Muscle of leg (tissue), 11 donors: ENCODE results near the gene NOL9. TPM values are rescaled to one million over a fixed set of nuclear protein-coding genes. Genes with fewer than 3 reads are reported as not detected.

Experiments
- DNase-seq: peaks from one replicate; pipeline ENCODE4 v3.0.0; 2013
- H3K27ac ChIP-seq: one replicate; pipeline ENCODE4 v1.5.1; 2013; ENCODE audit warnings: mild to moderate bottlenecking, low read length, control low read depth
- H3K27me3 ChIP-seq: one replicate; pipeline ENCODE4 v1.6.1; 2013; ENCODE audit warnings: low read length; ENCODE audit not compliant: control insufficient read depth, insufficient read depth
- H3K36me3 ChIP-seq: one replicate; pipeline ENCODE4 v1.6.1; 2013; ENCODE audit warnings: low read length; ENCODE audit not compliant: control insufficient read depth, insufficient read depth
- H3K4me1 ChIP-seq: one replicate; pipeline ENCODE4 v1.6.1; 2013; ENCODE audit warnings: low read length; ENCODE audit not compliant: control insufficient read depth, insufficient read depth
- H3K4me3 ChIP-seq: one replicate; pipeline ENCODE4 v1.5.1; 2013; ENCODE audit warnings: low read length, control low read depth
- H3K9me3 ChIP-seq: replicated peaks from 2 replicates; pipeline ENCODE4 v1.6.1; 2013; ENCODE audit warnings: low read depth, low read length; ENCODE audit not compliant: control insufficient read depth
- WGBS: methylation state at CpG from one replicate; pipeline ENCODE4 v1.1.5; 2013; ENCODE audit warnings: missing lambda C conversion rate; ENCODE audit not compliant: insufficient coverage; 5-methylcytosine and 5-hydroxymethylcytosine counted together
- polyA plus RNA-seq, 8 donors: library from polyadenylated mRNA; unstranded; fragments of 120-200 nt; gene quantifications; one replicate each; pipeline versions ENCODE4 v1.2.1 to v1.2.3, GENCODE V29; 2013; ENCODE audit warnings: inconsistent platforms in 1 of 8, low replicate concordance in 1 of 8; ENCODE audit not compliant: insufficient read length in 8 of 8, insufficient read depth in 1 of 8
- total RNA-seq: library from RNA; stranded (reverse); fragments of 120-200 nt; gene quantifications from one replicate; pipeline ENCODE4 v1.2.4, GENCODE V29; 2013

Gene NOL9
- total and polyA plus RNA-seq, 9 donors: 10.0 to 19.1 (median 13.9) TPM

GRCh38 chr1:6582370-6582769 is 28.1 kb upstream of the NOL9 start:
- no peak for DNase-seq
- Histone ChIP-seq H3K4me3 (no peak overlapping the region), H3K27me3 (no peaks in the 10 kb centered on the region), H3K36me3 (peaks cover 10% of the 10 kb centered on the region), H3K4me1 (peaks cover 40% of the 10 kb centered on the region), H3K9me3 (no peaks in the 10 kb centered on the region), H3K27ac (no peak overlapping the region)
- no CpG with 5 or more reads among the region's 1 CpG for WGBS

GRCh38 chr1:6581561-6582305 is 27.4 kb upstream of the NOL9 start:
- 80% methylated on average over 8 of the region's 10 CpGs for WGBS
- no peak for DNase-seq
- H3K4me1 ChIP-seq: peaks cover 34% of the 10 kb centered on the region
- no peaks in the 10 kb centered on the region for H3K9me3 ChIP-seq
- H3K4me3 ChIP-seq: no peak overlapping the region
- H3K27ac ChIP-seq: no peak overlapping the region
- H3K27me3 ChIP-seq: no peaks in the 10 kb centered on the region
- H3K36me3 ChIP-seq: peaks cover 10% of the 10 kb centered on the region

- H3K4me1 ChIP-seq: peaks cover 29% of the 10 kb centered on the region
- DNase-seq: no peak
These were observed 26.5 kb upstream of the NOL9 start for GRCh38 chr1:6580593-6581409.

GRCh38 chr1:6580119-6580592 is 25.8 kb upstream of the NOL9 start:
- Histone ChIP-seq H3K4me3 (peak overlapping the region; percentile 84), H3K27me3 (no peaks in the 10 kb centered on the region), H3K27ac (peak overlapping the region; percentile 88), H3K4me1 (peaks cover 29% of the 10 kb centered on the region), H3K36me3 (peaks cover 5% of the 10 kb centered on the region), H3K9me3 (no peaks in the 10 kb centered on the region)
- under 1% methylated on average over 22 of the region's 30 CpGs for WGBS
- DNase-seq: peak; percentile 48

More at GRCh38 chr1:6580593-6581409, 26.5 kb upstream of the NOL9 start:
- Histone ChIP-seq H3K27ac (peak overlapping the region; percentile 88), H3K9me3 (no peaks in the 10 kb centered on the region), H3K27me3 (no peaks in the 10 kb centered on the region), H3K36me3 (peaks cover 8% of the 10 kb centered on the region), H3K4me3 (peak overlapping the region; percentile 84)
- WGBS: 30% methylated on average over 19 of the region's 19 CpGs

GRCh38 chr1:6579374-6580118 is 25.2 kb upstream of the NOL9 start, which contains the start of gene ZBTB48:
Gene ZBTB48, plus strand, starts transcription at chr1:6579994. Its CDS starts 616 bp downstream, at chr1:6580610.
- Histone ChIP-seq H3K9me3 (no peaks in the 10 kb centered on the region), H3K4me3 (peak within 1 kb of the TSS; percentile 84), H3K36me3 (peaks cover 5% of the 10 kb centered on the region), H3K27ac (peak within 1 kb of the TSS; percentile 95), H3K27me3 (no peaks in the 10 kb centered on the region), H3K4me1 (peaks cover 29% of the 10 kb centered on the region)
- peak; percentile 100 for DNase-seq
- WGBS: 11% methylated on average over 58 of the region's 58 CpGs

GRCh38 chr1:6578624-6579373 is 24.5 kb upstream of the NOL9 start:
- Histone ChIP-seq H3K27ac (no peak overlapping the region), H3K9me3 (no peaks in the 10 kb centered on the region), H3K4me3 (no peak overlapping the region), H3K4me1 (peaks cover 29% of the 10 kb centered on the region), H3K27me3 (no peaks in the 10 kb centered on the region), H3K36me3 (peaks cover 5% of the 10 kb centered on the region)
- DNase-seq: no peak
- WGBS: 87% methylated on average over 14 of the region's 14 CpGs

- Histone ChIP-seq H3K4me1 (peaks cover 29% of the 10 kb centered on the region), H3K9me3 (no peaks in the 10 kb centered on the region), H3K27ac (no peak overlapping the region), H3K36me3 (peaks cover 5% of the 10 kb centered on the region), H3K27me3 (no peaks in the 10 kb centered on the region), H3K4me3 (no peak overlapping the region)
- 67% methylated on average over 5 of the region's 6 CpGs for WGBS
- DNase-seq: no peak
These were observed 23.7 kb upstream of the NOL9 start for GRCh38 chr1:6577831-6578525.

GRCh38 chr1:6574818-6575217 is 20.5 kb upstream of the NOL9 start:
- no peaks in the 10 kb centered on the region for H3K9me3 ChIP-seq
- no peaks in the 10 kb centered on the region for H3K36me3 ChIP-seq
- WGBS: 82% methylated on average over 12 of the region's 14 CpGs
- no peak overlapping the region for H3K27ac ChIP-seq
- H3K4me3 ChIP-seq: no peak overlapping the region
- peaks cover 11% of the 10 kb centered on the region for H3K4me1 ChIP-seq
- DNase-seq: no peak
- no peaks in the 10 kb centered on the region for H3K27me3 ChIP-seq

GRCh38 chr1:6574025-6574620 is 19.8 kb upstream of the NOL9 start:
- WGBS: 57% methylated on average over 6 of the region's 8 CpGs

More at GRCh38 chr1:6574025-6574620, 19.8 kb upstream of the NOL9 start:
- Histone ChIP-seq H3K4me3 (no peak overlapping the region), H3K27me3 (no peaks in the 10 kb centered on the region), H3K9me3 (no peaks in the 10 kb centered on the region), H3K4me1 (peaks cover 6% of the 10 kb centered on the region), H3K36me3 (no peaks in the 10 kb centered on the region), H3K27ac (no peak overlapping the region)
- DNase-seq: no peak
